ENCODE measurements around the gene BFSP2.
A peak's percentile ranks its signal among the peaks of the same experiment; 100 is the strongest.

The BFSP2 gene

GRCh38 chr3:133477487-133477886 is 77.6 kb downstream of the BFSP2 start:
- H3K9me2 ChIP-seq (replicated peaks; ENCODE audit: control insufficient read depth, low read length) = no peaks in the 10 kb centered on the region
- H3K4me3 ChIP-seq (ENCODE audit: low read length) = peak overlapping the region; percentile 71
- peaks cover 69% of the 10 kb centered on the region for H3F3A ChIP-seq (ENCODE audit: control insufficient read depth, insufficient read depth)
- no peaks in the 10 kb centered on the region for H3K27me3 ChIP-seq (ENCODE audit: control insufficient read depth, low read length)
- no peaks in the 10 kb centered on the region for H3K9me3 ChIP-seq (ENCODE audit: control insufficient read depth, insufficient read depth, low read length)
- peak overlapping the region; percentile 88 for H3K4me2 ChIP-seq (ENCODE audit: low read length)
- H3K36me3 ChIP-seq (ENCODE audit: control insufficient read depth, low read length) = peaks cover 35% of the 10 kb centered on the region
- H4K20me1 ChIP-seq (ENCODE audit: control insufficient read depth, insufficient read depth, low read depth, low read length) = no peaks in the 10 kb centered on the region
- TF ChIP-seq EZH2phosphoT487 (IDR thresholded peaks at IDR 0.05; ENCODE audit: borderline replicate concordance, low read length) = no peak
- TF ChIP-seq, protein P1, sequence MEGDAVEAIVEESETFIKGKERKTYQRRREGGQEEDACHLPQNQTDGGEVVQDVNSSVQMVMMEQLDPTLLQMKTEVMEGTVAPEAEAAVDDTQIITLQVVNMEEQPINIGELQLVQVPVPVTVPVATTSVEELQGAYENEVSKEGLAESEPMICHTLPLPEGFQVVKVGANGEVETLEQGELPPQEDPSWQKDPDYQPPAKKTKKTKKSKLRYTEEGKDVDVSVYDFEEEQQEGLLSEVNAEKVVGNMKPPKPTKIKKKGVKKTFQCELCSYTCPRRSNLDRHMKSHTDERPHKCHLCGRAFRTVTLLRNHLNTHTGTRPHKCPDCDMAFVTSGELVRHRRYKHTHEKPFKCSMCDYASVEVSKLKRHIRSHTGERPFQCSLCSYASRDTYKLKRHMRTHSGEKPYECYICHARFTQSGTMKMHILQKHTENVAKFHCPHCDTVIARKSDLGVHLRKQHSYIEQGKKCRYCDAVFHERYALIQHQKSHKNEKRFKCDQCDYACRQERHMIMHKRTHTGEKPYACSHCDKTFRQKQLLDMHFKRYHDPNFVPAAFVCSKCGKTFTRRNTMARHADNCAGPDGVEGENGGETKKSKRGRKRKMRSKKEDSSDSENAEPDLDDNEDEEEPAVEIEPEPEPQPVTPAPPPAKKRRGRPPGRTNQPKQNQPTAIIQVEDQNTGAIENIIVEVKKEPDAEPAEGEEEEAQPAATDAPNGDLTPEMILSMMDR (IDR thresholded peaks at IDR 0.05; ENCODE audit: low read depth, low read length, poor library complexity, severe bottlenecking) = no peak
- H3K79me2 ChIP-seq (ENCODE audit: control insufficient read depth, low read length) = peaks cover 52% of the 10 kb centered on the region
- peaks cover 96% of the 10 kb centered on the region for H3K4me1 ChIP-seq (ENCODE audit: control insufficient read depth, low read length)
- peak overlapping the region; percentile 97 for H3K27ac ChIP-seq (ENCODE audit: low read depth, low read length)

DNA sequence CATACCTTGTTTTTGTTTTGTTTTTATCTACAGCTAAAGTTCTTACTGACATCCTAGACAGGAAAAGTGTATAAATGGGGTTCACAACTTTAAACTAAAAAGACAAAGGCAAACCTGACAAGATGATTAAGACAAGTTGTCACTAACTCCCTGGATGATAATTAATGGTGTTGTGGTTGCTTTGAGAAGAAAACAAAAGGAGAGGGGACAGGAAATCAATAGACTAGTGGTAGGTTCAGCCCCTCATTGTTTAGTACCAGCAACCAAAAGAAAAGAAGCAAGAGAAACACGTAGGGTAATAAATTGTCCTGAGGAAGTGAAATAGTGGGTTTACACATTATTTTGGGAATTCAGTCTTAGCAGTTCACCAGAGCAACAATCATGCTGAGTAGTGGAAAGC is 78.8 kb downstream of the BFSP2 start:
- Histone ChIP-seq H3K36me3 (ENCODE audit: control insufficient read depth, low read length) (peaks cover 35% of the 10 kb centered on the region), H3K4me3 (ENCODE audit: low read length) (peak overlapping the region; percentile 71), H3K9me2 (replicated peaks; ENCODE audit: control insufficient read depth, low read length) (no peaks in the 10 kb centered on the region), H3F3A (ENCODE audit: control insufficient read depth, insufficient read depth) (peaks cover 67% of the 10 kb centered on the region), H3K27me3 (ENCODE audit: control insufficient read depth, low read length) (no peaks in the 10 kb centered on the region), H3K4me2 (ENCODE audit: low read length) (peak overlapping the region; percentile 88), H3K9me3 (ENCODE audit: control insufficient read depth, insufficient read depth, low read length) (peaks cover 3% of the 10 kb centered on the region; the same call in 1 of the 2 replicates), H3K4me1 (ENCODE audit: control insufficient read depth, low read length) (peaks cover 91% of the 10 kb centered on the region), H3K27ac (ENCODE audit: low read depth, low read length) (peak overlapping the region; percentile 97), H3K79me2 (ENCODE audit: control insufficient read depth, low read length) (peaks cover 63% of the 10 kb centered on the region), H4K20me1 (ENCODE audit: control insufficient read depth, insufficient read depth, low read depth, low read length) (no peaks in the 10 kb centered on the region)
- TF ChIP-seq EZH2phosphoT487 (IDR thresholded peaks at IDR 0.05; ENCODE audit: borderline replicate concordance, low read length) = no peak
- TF ChIP-seq, protein P1 (IDR thresholded peaks at IDR 0.05; ENCODE audit: low read depth, low read length, poor library complexity, severe bottlenecking) = no peak

DNA sequence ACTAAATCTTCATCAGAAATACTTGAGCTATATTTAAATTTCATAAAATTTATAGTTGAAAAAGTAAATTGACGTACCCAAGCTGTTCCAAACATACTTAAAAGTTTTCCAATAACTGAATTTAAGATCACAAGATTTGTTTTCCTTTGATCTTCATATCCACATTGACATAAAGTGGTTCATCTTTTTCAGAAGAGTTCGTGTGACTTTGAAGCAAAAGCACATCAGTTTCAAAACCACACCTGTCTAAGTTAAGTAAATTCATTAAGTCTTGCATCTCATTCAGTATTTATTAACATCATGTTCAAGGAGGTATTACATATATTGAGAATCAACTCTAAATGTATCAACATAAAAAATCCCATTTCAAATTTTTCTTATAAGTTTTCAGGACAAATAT is 79.5 kb downstream of the BFSP2 start:
- Histone ChIP-seq H3K27me3 (ENCODE audit: control insufficient read depth, low read length) (no peaks in the 10 kb centered on the region), H3K9me3 (ENCODE audit: control insufficient read depth, insufficient read depth, low read length) (peaks cover 4% of the 10 kb centered on the region; the same call in 1 of the 2 replicates), H4K20me1 (ENCODE audit: control insufficient read depth, insufficient read depth, low read depth, low read length) (no peaks in the 10 kb centered on the region), H3F3A (ENCODE audit: control insufficient read depth, insufficient read depth) (peaks cover 73% of the 10 kb centered on the region), H3K27ac (ENCODE audit: low read depth, low read length) (peak overlapping the region; percentile 97), H3K9me2 (replicated peaks; ENCODE audit: control insufficient read depth, low read length) (no peaks in the 10 kb centered on the region), H3K4me3 (ENCODE audit: low read length) (peak overlapping the region; percentile 57), H3K79me2 (ENCODE audit: control insufficient read depth, low read length) (peaks cover 61% of the 10 kb centered on the region), H3K36me3 (ENCODE audit: control insufficient read depth, low read length) (peaks cover 33% of the 10 kb centered on the region), H3K4me2 (ENCODE audit: low read length) (peak overlapping the region; percentile 88), H3K4me1 (ENCODE audit: control insufficient read depth, low read length) (peaks cover 91% of the 10 kb centered on the region)
- TF ChIP-seq, protein P1 (IDR thresholded peaks at IDR 0.05; ENCODE audit: low read depth, low read length, poor library complexity, severe bottlenecking) = no peak
- no peak for TF ChIP-seq EZH2phosphoT487 (IDR thresholded peaks at IDR 0.05; ENCODE audit: borderline replicate concordance, low read length)
